Type B pancreatic cell (in vitro differentiated cells): ENCODE measurements around the gene TMCC1. TPM values are rescaled to one million over a fixed set of nuclear protein-coding genes. Genes with fewer than 3 reads are reported as not detected.
A peak's percentile ranks its signal among the peaks of the same experiment; 100 is the strongest.

Experiments
- DNase-seq: peaks from one replicate; pipeline ENCODE4 v3.0.0; 2021; ENCODE audit warnings: mixed read lengths; ENCODE audit not compliant: unreplicated experiment; ENCODE audit errors: extremely low spot score
- H3K27ac Mint-ChIP-seq: 2 replicates; pipeline ENCODE4 v1.8.0; 2021; ENCODE audit warnings: mild to moderate bottlenecking, mixed read lengths
- H3K27me3 Mint-ChIP-seq: 2 replicates; pipeline ENCODE4 v1.8.0; 2021; ENCODE audit warnings: mixed read lengths
- H3K36me3 Mint-ChIP-seq: 2 replicates; pipeline ENCODE4 v1.8.0; 2021; ENCODE audit warnings: mixed read lengths
- H3K4me1 Mint-ChIP-seq: one replicate; pipeline ENCODE4 v1.8.0; 2021; ENCODE audit warnings: mixed read lengths; ENCODE audit not compliant: unreplicated experiment
- H3K4me3 Mint-ChIP-seq: 2 replicates; pipeline ENCODE4 v1.8.0; 2021; ENCODE audit warnings: mild to moderate bottlenecking, mixed read lengths
- H3K9me3 Mint-ChIP-seq: 2 replicates; pipeline ENCODE4 v1.8.0; 2021; ENCODE audit warnings: mixed read lengths
- CTCF ChIP-seq: fragments of 200-600 bp; sonication (generic); conservative IDR thresholded peaks from 2 replicates; pipeline ENCODE4 v1.5.0; 2021; ENCODE audit warnings: antibody characterized with exemption, mild to moderate bottlenecking
- total RNA-seq: library from RNA; stranded (reverse); gene quantifications from 2 replicates; pipeline ENCODE4 v1.2.1, GENCODE V29; 2021; ENCODE audit warnings: low replicate concordance

The TMCC1 gene
- total RNA-seq, 1 donor from 2014 or later: 46.9 TPM

- Mint-ChIP-seq H3K27ac (peak overlapping the region; percentile 93), H3K4me3 (peak overlapping the region; percentile 92), H3K4me1 (peaks cover 39% of the 10 kb centered on the region), H3K9me3 (no peaks in the 10 kb centered on the region), H3K36me3 (peaks cover 3% of the 10 kb centered on the region), H3K27me3 (peaks cover 3% of the 10 kb centered on the region)
- DNase-seq: peak; percentile 78
- peak; percentile 38 for TF ChIP-seq CTCF
These were observed 266.7 kb downstream of the TMCC1 start for GRCh38 chr3:129626744-129627349.

GRCh38 chr3:129625072-129625874, 268.2 kb downstream of the TMCC1 start:
- peaks cover 45% of the 10 kb centered on the region for H3K4me1 Mint-ChIP-seq
- H3K9me3 Mint-ChIP-seq: no peaks in the 10 kb centered on the region
- H3K4me3 Mint-ChIP-seq: peak overlapping the region; percentile 47
- peak overlapping the region; percentile 88 for H3K27ac Mint-ChIP-seq
- TF ChIP-seq CTCF: no peak
- peaks cover 3% of the 10 kb centered on the region for H3K27me3 Mint-ChIP-seq
- DNase-seq: no peak
- peaks cover 3% of the 10 kb centered on the region for H3K36me3 Mint-ChIP-seq

- TF ChIP-seq CTCF: no peak
- peaks cover 3% of the 10 kb centered on the region for H3K27me3 Mint-ChIP-seq
- H3K36me3 Mint-ChIP-seq: peaks cover 3% of the 10 kb centered on the region
- H3K9me3 Mint-ChIP-seq: no peaks in the 10 kb centered on the region
- DNase-seq: no peak
- peaks cover 45% of the 10 kb centered on the region for H3K4me1 Mint-ChIP-seq
- H3K27ac Mint-ChIP-seq: no peak overlapping the region
- no peak overlapping the region for H3K4me3 Mint-ChIP-seq
These were observed 269.0 kb downstream of the TMCC1 start for GRCh38 chr3:129624347-129625071.

GRCh38 chr3:129623447-129624118, 269.9 kb downstream of the TMCC1 start:
- Mint-ChIP-seq H3K4me1 (peaks cover 48% of the 10 kb centered on the region), H3K36me3 (peaks cover 3% of the 10 kb centered on the region), H3K9me3 (no peaks in the 10 kb centered on the region), H3K27ac (peak overlapping the region; percentile 34), H3K4me3 (no peak overlapping the region), H3K27me3 (peaks cover 3% of the 10 kb centered on the region)
- DNase-seq: no peak
- no peak for TF ChIP-seq CTCF

GRCh38 chr3:129622933-129623332, 270.6 kb downstream of the TMCC1 start:
- peaks cover 48% of the 10 kb centered on the region for H3K4me1 Mint-ChIP-seq
- no peak for TF ChIP-seq CTCF
- H3K27me3 Mint-ChIP-seq: no peaks in the 10 kb centered on the region
- no peaks in the 10 kb centered on the region for H3K9me3 Mint-ChIP-seq
- peak overlapping the region; percentile 45 for H3K4me3 Mint-ChIP-seq
- no peaks in the 10 kb centered on the region for H3K36me3 Mint-ChIP-seq
- H3K27ac Mint-ChIP-seq: peak overlapping the region; percentile 72
- DNase-seq: no peak
